ENCODE data around the gene OR7D2. TPM values are rescaled to one million over a fixed set of nuclear protein-coding genes. Genes with fewer than 3 reads are reported as not detected.

OR7D2 gene
- total RNA-seq, 2 donors from 2014 or later, result 0.17 TPM; not detected in 1

- Histone ChIP-seq H3K27ac (no peak overlapping the region), H3K4me1 (replicated peaks) (no peaks in the 10 kb centered on the region), H3K4me3 (no peak overlapping the region), H3K27me3 (replicated peaks; ENCODE audit: insufficient read depth) (no peaks in the 10 kb centered on the region), H3K9me3 (no peaks in the 10 kb centered on the region), H3K36me3 (no peaks in the 10 kb centered on the region)
- TF ChIP-seq POLR2A (IDR thresholded peaks at IDR 0.05) (no peak), CTCF (IDR thresholded peaks at IDR 0.05) (no peak), POLR2AphosphoS5 (IDR thresholded peaks at IDR 0.05) (no peak)
- no peak for DNase-seq (ENCODE audit: low spot score)
- intact Hi-C loops (cut with DNase I), result loop anchor here (10.0 kb wide), 1 partner anchor 645 kb away; no protein-coding TSS in a partner anchor
- WGBS, result 93% methylated on average over 4 of the region's 4 CpGs
Observed at GRCh38 chr19:9149997-9150396, 28.8 kb upstream of the OR7D2 start.

GRCh38 chr19:9150650-9151049, 28.1 kb upstream of the OR7D2 start:
- no peaks in the 10 kb centered on the region for H3K36me3 ChIP-seq
- H3K27ac ChIP-seq, result no peak overlapping the region
- H3K4me1 ChIP-seq (replicated peaks), result no peaks in the 10 kb centered on the region
- no peak overlapping the region for H3K4me3 ChIP-seq
- intact Hi-C loops (cut with DNase I), result no loop called here
- TF ChIP-seq POLR2A (IDR thresholded peaks at IDR 0.05) (no peak), CTCF (IDR thresholded peaks at IDR 0.05) (no peak), POLR2AphosphoS5 (IDR thresholded peaks at IDR 0.05) (no peak)
- no peak for DNase-seq (ENCODE audit: low spot score)
- H3K9me3 ChIP-seq, result no peaks in the 10 kb centered on the region
- no peaks in the 10 kb centered on the region for H3K27me3 ChIP-seq (replicated peaks; ENCODE audit: insufficient read depth)
- 96% methylated on average over 5 of the region's 5 CpGs for WGBS

- H3K4me1 ChIP-seq (replicated peaks), result no peaks in the 10 kb centered on the region
- no peak for TF ChIP-seq POLR2AphosphoS5 (IDR thresholded peaks at IDR 0.05)
- TF ChIP-seq CTCF (IDR thresholded peaks at IDR 0.05), result no peak
- no peak for TF ChIP-seq POLR2A (IDR thresholded peaks at IDR 0.05)
- no peak for DNase-seq (ENCODE audit: low spot score)
- H3K4me3 ChIP-seq, result no peak overlapping the region
- 96% methylated on average over 5 of the region's 5 CpGs for WGBS
- no peak overlapping the region for H3K27ac ChIP-seq
- no peaks in the 10 kb centered on the region for H3K9me3 ChIP-seq
- intact Hi-C loops (cut with DNase I), result no loop called here
- peaks cover 2% of the 10 kb centered on the region in 2 donors for H3K36me3 ChIP-seq
- H3K27me3 ChIP-seq (replicated peaks; ENCODE audit: insufficient read depth), result no peaks in the 10 kb centered on the region
Observed at GRCh38 chr19:9151367-9151766, 27.4 kb upstream of the OR7D2 start.

- 95% methylated on average over 4 of the region's 4 CpGs for WGBS
- Histone ChIP-seq H3K36me3 (peaks cover 18 to 21% of the 10 kb centered on the region in 2 donors), H3K9me3 (no peaks in the 10 kb centered on the region)
Observed at GRCh38 chr19:9155591-9155990, 23.2 kb upstream of the OR7D2 start.

More at GRCh38 chr19:9155591-9155990, 23.2 kb upstream of the OR7D2 start:
- TF ChIP-seq CTCF (IDR thresholded peaks at IDR 0.05) (no peak), POLR2AphosphoS5 (IDR thresholded peaks at IDR 0.05) (no peak)
- H3K4me1 ChIP-seq (replicated peaks), result no peaks in the 10 kb centered on the region
- DNase-seq (ENCODE audit: low spot score), result no peak
- no peak overlapping the region for H3K27ac ChIP-seq
- intact Hi-C loops (cut with DNase I), result no loop called here
- no peaks in the 10 kb centered on the region for H3K27me3 ChIP-seq (replicated peaks; ENCODE audit: insufficient read depth)
- H3K4me3 ChIP-seq, result no peak overlapping the region

Data from prostate gland (tissue), 2 donors.